Cardiac fibroblast (primary cell): Measurements from ENCODE around the gene COPS9.

Source experiments
- DNase-seq, 2 donors: peaks; one replicate each; pipeline versions ENCODE4 v3.0.0 to v3.0.0-alpha.2; 2010; ENCODE audit warnings: low read depth in 2 of 2
- H3K4me3 ChIP-seq, 2 donors: replicated peaks in 1 of 2; 1 replicate in 1 of 2; 2 replicates in 1 of 2; pipeline ENCODE4 v1.5.1; 2011; ENCODE audit warnings: low read depth in 2 of 2, low read length in 2 of 2, mild to moderate bottlenecking in 2 of 2, moderate library complexity in 1 of 2
- TF ChIP-seq, protein P1 (sequence below): IDR thresholded peaks from one replicate; pipeline ENCODE4 v1.5.1; 2011; ENCODE audit warnings: low read depth, mild to moderate bottlenecking, low read length, inconsistent platforms

COPS9 gene

DNA sequence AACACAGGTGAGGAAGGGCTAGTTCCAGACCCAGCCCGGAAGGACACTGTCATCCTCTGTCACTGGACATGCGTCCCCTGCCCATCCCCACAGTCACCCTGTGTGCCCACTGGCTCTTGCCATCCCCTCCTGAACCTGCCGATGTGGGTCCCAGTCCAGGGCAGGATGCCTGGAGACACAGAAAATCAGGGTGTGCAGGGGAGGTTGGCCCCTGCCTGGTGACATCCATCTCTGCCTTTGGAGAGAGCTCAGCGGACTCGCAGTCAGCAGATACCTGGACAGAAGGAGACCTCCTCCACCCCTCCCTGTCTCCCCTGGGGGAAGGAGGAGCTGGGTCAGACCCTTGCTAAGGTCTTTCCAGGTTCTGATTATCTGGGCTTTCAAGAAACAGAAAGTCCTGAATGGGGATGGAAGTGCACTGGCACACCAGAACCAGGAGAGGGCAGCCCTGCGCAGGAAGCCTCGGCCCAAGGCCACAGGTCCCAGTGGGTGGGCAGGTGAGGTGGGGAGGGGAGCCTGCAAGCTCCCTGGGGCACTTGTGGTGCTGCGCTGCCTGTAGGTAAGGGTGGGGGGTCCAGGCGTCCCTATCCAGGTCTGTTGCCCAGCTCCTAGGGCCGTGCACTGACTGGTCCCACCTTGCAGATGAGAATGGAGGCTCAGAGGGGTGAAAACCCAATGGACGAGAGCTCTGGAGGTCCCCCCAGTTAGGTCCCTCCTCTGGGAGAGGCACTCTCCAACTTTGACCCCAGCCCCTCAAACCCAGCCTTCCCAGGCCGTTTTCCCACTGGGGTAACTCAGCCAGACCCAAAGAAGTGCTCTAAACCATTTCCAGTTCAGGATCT is 14.1 kb upstream of the COPS9 start:
- no peak overlapping the region for H3K4me3 ChIP-seq
- TF ChIP-seq, protein P1, sequence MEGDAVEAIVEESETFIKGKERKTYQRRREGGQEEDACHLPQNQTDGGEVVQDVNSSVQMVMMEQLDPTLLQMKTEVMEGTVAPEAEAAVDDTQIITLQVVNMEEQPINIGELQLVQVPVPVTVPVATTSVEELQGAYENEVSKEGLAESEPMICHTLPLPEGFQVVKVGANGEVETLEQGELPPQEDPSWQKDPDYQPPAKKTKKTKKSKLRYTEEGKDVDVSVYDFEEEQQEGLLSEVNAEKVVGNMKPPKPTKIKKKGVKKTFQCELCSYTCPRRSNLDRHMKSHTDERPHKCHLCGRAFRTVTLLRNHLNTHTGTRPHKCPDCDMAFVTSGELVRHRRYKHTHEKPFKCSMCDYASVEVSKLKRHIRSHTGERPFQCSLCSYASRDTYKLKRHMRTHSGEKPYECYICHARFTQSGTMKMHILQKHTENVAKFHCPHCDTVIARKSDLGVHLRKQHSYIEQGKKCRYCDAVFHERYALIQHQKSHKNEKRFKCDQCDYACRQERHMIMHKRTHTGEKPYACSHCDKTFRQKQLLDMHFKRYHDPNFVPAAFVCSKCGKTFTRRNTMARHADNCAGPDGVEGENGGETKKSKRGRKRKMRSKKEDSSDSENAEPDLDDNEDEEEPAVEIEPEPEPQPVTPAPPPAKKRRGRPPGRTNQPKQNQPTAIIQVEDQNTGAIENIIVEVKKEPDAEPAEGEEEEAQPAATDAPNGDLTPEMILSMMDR = peak; percentile 92
- peak; percentile 45 for DNase-seq

DNA sequence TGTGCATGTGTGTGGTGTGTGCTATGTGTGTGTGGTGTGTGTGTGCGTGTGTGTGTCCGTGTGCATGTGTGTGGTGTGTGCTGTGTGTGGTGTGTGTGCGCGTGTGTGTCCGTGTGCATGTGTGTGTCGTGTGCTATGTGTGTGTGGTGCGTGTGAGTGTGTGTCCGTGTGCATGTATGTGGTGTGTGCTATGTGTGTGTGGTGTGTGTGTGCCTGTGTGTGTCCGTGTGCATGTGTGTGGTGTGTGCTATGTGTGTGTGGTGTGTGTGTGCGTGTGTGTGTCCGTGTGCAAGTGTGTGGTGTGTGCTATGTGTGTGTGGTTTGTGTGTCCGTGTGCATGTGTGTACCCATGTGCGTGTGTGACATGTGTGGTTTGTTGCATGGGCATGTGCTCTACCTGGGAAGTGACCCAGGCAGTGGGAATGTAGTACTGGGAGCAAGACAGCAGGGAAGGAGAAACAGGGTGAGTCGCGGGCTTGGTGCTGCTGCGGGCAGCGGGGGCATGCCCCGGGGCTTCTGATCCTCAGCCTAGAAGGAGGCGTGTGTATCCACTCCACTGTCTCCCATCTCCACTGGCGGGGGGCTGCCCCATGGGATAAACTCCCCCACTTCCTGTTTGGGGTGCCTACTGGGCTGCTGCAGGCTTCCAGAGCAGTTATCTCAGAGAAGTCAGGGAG is 11.9 kb upstream of the COPS9 start:
- TF ChIP-seq, protein P1 = no peak
- no peak for DNase-seq
- no peak overlapping the region for H3K4me3 ChIP-seq

DNA sequence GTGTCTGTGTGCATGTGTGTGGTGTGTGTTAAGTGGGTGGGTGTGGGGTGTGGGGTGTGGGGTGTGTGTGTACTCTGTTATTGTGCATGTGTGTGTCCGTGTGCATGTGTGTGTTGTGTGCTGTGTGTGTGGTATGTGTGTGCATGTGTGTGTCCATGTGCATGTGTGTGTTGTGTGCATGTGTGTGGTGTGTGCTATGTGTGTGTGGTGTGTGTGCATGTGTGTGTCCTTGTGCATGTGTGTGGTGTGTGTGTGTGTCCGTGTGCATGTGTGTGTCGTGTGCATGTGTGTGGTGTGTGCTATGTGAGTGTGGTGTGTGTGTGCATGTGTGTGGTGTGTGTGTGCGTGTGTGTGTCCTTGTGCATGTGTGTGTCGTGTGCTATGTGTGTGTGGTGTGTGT is 11.3 kb upstream of the COPS9 start:
- TF ChIP-seq, protein P1 = no peak

DNA sequence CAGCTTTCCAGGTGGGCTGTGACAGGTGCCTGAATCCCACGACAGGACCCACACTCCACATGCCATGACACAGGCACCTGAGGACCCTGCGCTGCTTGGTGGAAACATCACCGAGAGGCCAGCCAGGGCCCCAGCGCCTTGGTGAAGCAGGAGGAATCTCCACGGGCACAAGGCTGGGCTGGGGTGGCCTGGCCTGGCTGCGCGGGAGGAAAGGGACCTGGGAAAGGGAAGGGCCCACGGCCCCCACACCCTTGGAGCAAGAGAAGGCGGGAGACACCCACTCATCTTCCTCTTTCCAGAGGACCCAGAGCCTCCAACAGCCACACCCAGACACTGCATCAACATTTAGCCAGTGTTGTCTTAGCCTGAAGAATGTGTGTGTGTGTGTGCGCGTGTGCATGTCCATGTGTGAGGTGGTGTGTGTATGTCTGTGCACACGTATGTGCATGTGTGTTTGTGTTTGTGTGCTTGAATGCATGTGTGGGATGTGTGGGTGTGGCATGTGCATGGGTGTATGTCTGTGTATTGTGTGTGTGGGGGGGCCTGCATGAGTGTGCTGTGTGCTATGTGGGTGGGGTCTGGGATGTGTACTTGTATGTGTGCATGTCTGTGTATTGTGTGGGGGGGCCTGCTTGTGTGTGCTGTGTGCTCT is 10.6 kb upstream of the COPS9 start:
- TF ChIP-seq, protein P1 = no peak
- no peak overlapping the region for H3K4me3 ChIP-seq
- no peak for DNase-seq

More for the DNA sequence above, 11.3 kb upstream of the COPS9 start:
- DNase-seq = no peak
- H3K4me3 ChIP-seq = no peak overlapping the region

DNA sequence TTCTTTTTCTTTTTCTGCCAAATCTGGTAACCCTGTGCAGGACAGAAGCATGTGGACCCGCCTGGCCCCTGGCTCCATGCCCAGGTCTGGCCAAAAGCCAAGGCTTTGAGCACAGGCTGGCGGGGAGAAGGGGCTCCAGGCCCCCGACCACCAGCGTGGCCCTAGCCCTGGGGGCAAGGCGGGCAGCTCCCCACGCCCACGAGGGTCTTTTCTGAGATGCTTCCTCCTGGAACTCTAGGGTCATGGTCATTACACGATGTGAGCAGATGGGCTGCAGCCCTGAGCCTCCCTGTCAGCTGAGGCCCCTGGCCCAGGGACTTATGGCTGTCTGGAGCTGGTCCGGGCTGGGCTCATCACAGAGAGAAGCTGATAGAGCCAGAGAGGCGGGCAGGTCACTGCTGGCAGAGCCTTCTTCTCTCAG is 10.0 kb upstream of the COPS9 start:
- TF ChIP-seq, protein P1 = no peak
- DNase-seq = no peak
- H3K4me3 ChIP-seq = no peak overlapping the region

DNA sequence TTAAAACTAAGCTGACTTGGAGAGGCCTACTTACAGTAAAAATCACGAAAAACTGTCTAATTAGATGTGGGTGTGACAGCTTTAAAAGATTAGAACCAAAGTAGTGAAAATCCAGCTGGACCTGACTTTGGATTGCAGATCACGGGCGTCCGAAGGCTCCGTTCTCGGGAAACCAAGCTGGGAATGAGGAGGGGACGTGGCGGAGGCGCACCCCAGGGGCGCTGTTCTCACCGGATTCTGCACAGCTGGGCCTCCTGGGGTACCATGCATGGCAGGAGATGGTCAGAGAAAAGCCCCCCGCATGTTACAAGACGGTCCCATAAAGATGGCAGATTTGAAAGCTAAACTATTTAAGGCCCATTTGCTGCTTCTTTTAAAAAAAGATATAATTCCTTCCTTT is 9.4 kb upstream of the COPS9 start:
- H3K4me3 ChIP-seq = no peak overlapping the region
- TF ChIP-seq, protein P1 = no peak
- DNase-seq = no peak
